Pancreas (tissue), 10 donors: ENCODE results near the gene MTFR1L. TPM values are rescaled to one million over a fixed set of nuclear protein-coding genes. Genes with fewer than 3 reads are reported as not detected.

Experiments used
- ATAC-seq, 4 donors: fragments of 200-7000 bp; cut with Tn5 transposase; one replicate each; pipeline versions ENCODE4 v1.8.0 to v1.9.1; 2020; ENCODE audit warnings: mild to moderate bottlenecking in 4 of 4, moderate library complexity in 4 of 4
- DNase-seq, 6 donors: peaks; one replicate each; pipeline ENCODE4 v3.0.0-alpha.2; 2020
- FAIRE-seq: peaks from 2 replicates; lab custom pipeline; 2012; peaks lifted over from hg19 to GRCh38; lab: Jason Lieb, UNC
- H3K27ac ChIP-seq, 4 donors: fragments of 200-600 bp; sonication (generic); 1 replicate in 3 of 4; 2 replicates in 1 of 4; pipeline versions ENCODE4 v1.5.0 to v1.8.0; 2020
- H3K27me3 ChIP-seq, 4 donors: fragments of 200-600 bp; one replicate each; pipeline ENCODE4 v1.8.0; 2021
- H3K36me3 ChIP-seq, 3 donors: fragments of 200-600 bp; sonication (generic) in 1 of 3; one replicate each; pipeline versions ENCODE4 v1.5.0 to v1.8.0; 2020 to 2021
- H3K4me1 ChIP-seq, 3 donors: fragments of 200-600 bp; one replicate each; pipeline ENCODE4 v1.8.0; 2021
- H3K4me3 ChIP-seq, 4 donors: fragments of 200-600 bp; sonication (generic) in 2 of 4; one replicate each; pipeline versions ENCODE4 v1.5.0 to v1.8.0; 2020 to 2021
- H3K9me3 ChIP-seq, 4 donors: fragments of 200-600 bp; one replicate each; pipeline ENCODE4 v1.8.0; 2021
- CTCF ChIP-seq, 4 donors: fragments of 200-600 bp; sonication (generic) in 3 of 4; IDR thresholded peaks; one replicate each; pipeline versions ENCODE4 v1.5.0 to v1.8.0; 2021; ENCODE audit warnings: antibody characterized with exemption in 4 of 4
- WGBS, 2 donors: extraction: QIAGEN DNeasy Blood & Tissue Kit; methylation state at CpG; one replicate each; pipeline ENCODE4 v1.1.7; 2013; 5-methylcytosine and 5-hydroxymethylcytosine counted together
- intact Hi-C, 3 donors: fragments of 100-400 bp; cut with DNase I; formaldehyde crosslinking; loops; one replicate each; pipeline versions ENCODE4 v1.11.1 to v1.14.2; 2022
- polyA plus RNA-seq, 2 donors: library from polyadenylated mRNA; stranded (reverse); fragments of 200-250 nt; gene quantifications; one replicate each; pipeline ENCODE4 v1.2.3, GENCODE V29; 2013
- total RNA-seq, 6 donors: library from RNA; stranded (reverse); fragmentation: NEBNext Ultra II Directional in 4 of 6; extraction: Animal tissue kit (Norgen Biotek cat#: 25700) in 4 of 6; gene quantifications; one replicate each; pipeline versions ENCODE4 v1.2.1 to v1.2.4, GENCODE V29; 2021 to 2023
- donor health status: healthy with polysubstance abuse.
- donor health status: DM: no; HTN: no; CAD: no; lungs with moderate emphysema.
- donor health status: DM: no; HTN: no; CAD: no.
- donor health status: control.
- donor health status: control.
- donor health status: Bipolar disorder and iron deficiency.
- donor health status: DM: yes; HTN: yes; CAD: no.
- donor health status: DM: no; HTN: no; CAD: no.
- donor health status: DM: no; HTN: no; CAD: no.
- donor health status: DM: yes; HTN: yes; CAD: no.

The MTFR1L gene
- total and polyA plus RNA-seq, 8 donors = 24.0 to 59.6 (median 27.5) TPM

GRCh38 chr1:25779388-25779787 lies 40.4 kb upstream of the MTFR1L start:
- Histone ChIP-seq H3K27ac (no peak overlapping the region), H3K4me3 (no peak overlapping the region), H3K36me3 (no peaks in the 10 kb centered on the region), H3K9me3 (no peaks in the 10 kb centered on the region), H3K27me3 (no peaks in the 10 kb centered on the region), H3K4me1 (peaks cover 5 to 27% (median 20%) of the 10 kb centered on the region in 3 donors)
- TF ChIP-seq CTCF (IDR thresholded peaks at IDR 0.05) = no peak
- DNase-seq (no peak), FAIRE-seq (no peak), ATAC-seq (no peak)
- 95 to 99% methylated on average over 8 of the region's 8 CpGs for WGBS, 2 donors
- intact Hi-C loops = no loop called here

- no peak for TF ChIP-seq CTCF (IDR thresholded peaks at IDR 0.05)
- Histone ChIP-seq H3K36me3 (no peaks in the 10 kb centered on the region), H3K27ac (no peak overlapping the region), H3K9me3 (no peaks in the 10 kb centered on the region), H3K4me3 (no peak overlapping the region), H3K27me3 (no peaks in the 10 kb centered on the region), H3K4me1 (peaks cover 0 to 22% (median 18%) of the 10 kb centered on the region in 3 donors)
- intact Hi-C loops = no loop called here
- FAIRE-seq (no peak), DNase-seq (no peak), ATAC-seq (no peak)
- WGBS, 2 donors = 94 to 95% methylated on average over 4 of the region's 4 CpGs
Observed at GRCh38 chr1:25779894-25780293, 39.9 kb upstream of the MTFR1L start.

- Histone ChIP-seq H3K27me3 (no peaks in the 10 kb centered on the region), H3K27ac (no peak overlapping the region), H3K4me1 (peaks cover 0 to 18% (median 15%) of the 10 kb centered on the region in 3 donors), H3K4me3 (no peak overlapping the region), H3K36me3 (no peaks in the 10 kb centered on the region), H3K9me3 (no peaks in the 10 kb centered on the region)
- FAIRE-seq = no peak
- intact Hi-C loops = no loop called here
- DNase-seq = no peak
- WGBS, 2 donors = 86 to 90% methylated on average over 14 of the region's 14 CpGs
- TF ChIP-seq CTCF (IDR thresholded peaks at IDR 0.05) = no peak
- ATAC-seq = no peak
Observed at GRCh38 chr1:25780318-25781129, 39.2 kb upstream of the MTFR1L start.

GRCh38 chr1:25781130-25781433 lies 38.7 kb upstream of the MTFR1L start:
- intact Hi-C loops = no loop called here
- Histone ChIP-seq H3K36me3 (no peaks in the 10 kb centered on the region), H3K4me3 (no peak overlapping the region), H3K27me3 (no peaks in the 10 kb centered on the region), H3K9me3 (no peaks in the 10 kb centered on the region), H3K4me1 (peaks cover 0 to 18% (median 11%) of the 10 kb centered on the region in 3 donors), H3K27ac (no peak overlapping the region)
- 80 to 85% methylated on average over 3 of the region's 3 CpGs for WGBS, 2 donors
- ATAC-seq (no peak), DNase-seq (no peak), FAIRE-seq (no peak)
- TF ChIP-seq CTCF (IDR thresholded peaks at IDR 0.05) = no peak

- Histone ChIP-seq H3K4me3 (no peak overlapping the region), H3K36me3 (no peaks in the 10 kb centered on the region), H3K27me3 (no peaks in the 10 kb centered on the region), H3K4me1 (peaks cover 0 to 18% (median 11%) of the 10 kb centered on the region in 3 donors), H3K9me3 (no peaks in the 10 kb centered on the region), H3K27ac (no peak overlapping the region)
- intact Hi-C loops = no loop called here
- DNase-seq = peak in 3 of 6 donors; percentile 62 to 63 (median 63)
- ATAC-seq = peak; percentile 66 to 82 (median 78)
- TF ChIP-seq CTCF (IDR thresholded peaks at IDR 0.05) = no peak
- FAIRE-seq = no peak
- WGBS, 2 donors = 46% methylated on average over 18 of the region's 18 CpGs
Observed at GRCh38 chr1:25782608-25783201, 37.0 kb upstream of the MTFR1L start.
